Nephron (organoid): ENCODE results near the gene AK9.
A peak's percentile ranks its signal among the peaks of the same experiment; 100 is the strongest.

Experiments
- H3K27ac Mint-ChIP-seq, 3 experiments: 2 replicates each; pipeline ENCODE4 v1.8.0; 2020; ENCODE audit warnings: mixed read lengths in 3 of 3, mild to moderate bottlenecking in 2 of 3, moderate library complexity in 1 of 3
- H3K27me3 Mint-ChIP-seq: 2 replicates; pipeline ENCODE4 v1.8.0; 2021; ENCODE audit warnings: low read depth, mild to moderate bottlenecking, moderate library complexity, mixed read lengths
- H3K36me3 Mint-ChIP-seq: 2 replicates; pipeline ENCODE4 v1.8.0; 2020; ENCODE audit warnings: low read depth, mixed read lengths
- H3K4me1 Mint-ChIP-seq: 2 replicates; pipeline ENCODE4 v1.8.0; 2020; ENCODE audit warnings: mixed read lengths
- H3K4me3 Mint-ChIP-seq, 3 experiments: 2 replicates each; pipeline ENCODE4 v1.8.0; 2020; ENCODE audit warnings: mild to moderate bottlenecking in 3 of 3, mixed read lengths in 3 of 3, moderate library complexity in 2 of 3
- H3K9me3 Mint-ChIP-seq: 2 replicates; pipeline ENCODE4 v1.8.0; 2020; ENCODE audit warnings: mixed read lengths
- CTCF ChIP-seq, 3 experiments: fragments of 200-600 bp; sonication (generic); IDR thresholded peaks; one replicate each; pipeline ENCODE4 v1.5.0; 2021; ENCODE audit warnings: antibody characterized with exemption in 3 of 3; ENCODE audit not compliant: unreplicated experiment in 3 of 3

Gene AK9

GRCh38 chr6:109453594-109454495 is 237.2 kb downstream of the AK9 start:
- TF ChIP-seq CTCF (IDR thresholded peaks at IDR 0.05; ENCODE audit: unreplicated experiment in 3 of 3) = no peak
- Mint-ChIP-seq H3K27me3 (peaks cover 14% of the 10 kb centered on the region), H3K27ac (peak overlapping the region; percentile 70 to 85 (median 72)), H3K9me3 (no peaks in the 10 kb centered on the region), H3K4me1 (peaks cover 29% of the 10 kb centered on the region), H3K4me3 (peak overlapping the region; percentile 79 to 97 (median 97)), H3K36me3 (peaks cover 7% of the 10 kb centered on the region)

GRCh38 chr6:109453156-109453555 is 237.8 kb downstream of the AK9 start:
- H3K27me3 Mint-ChIP-seq = peaks cover 14% of the 10 kb centered on the region
- H3K9me3 Mint-ChIP-seq = no peaks in the 10 kb centered on the region
- TF ChIP-seq CTCF (IDR thresholded peaks at IDR 0.05; ENCODE audit: unreplicated experiment in 3 of 3) = no peak
- H3K4me1 Mint-ChIP-seq = peaks cover 29% of the 10 kb centered on the region
- peaks cover 7% of the 10 kb centered on the region for H3K36me3 Mint-ChIP-seq
- no peak overlapping the region for H3K27ac Mint-ChIP-seq
- H3K4me3 Mint-ChIP-seq = peak overlapping the region; percentile 40 to 97 (median 54)

- H3K27ac Mint-ChIP-seq = no peak overlapping the region
- H3K36me3 Mint-ChIP-seq = peaks cover 7% of the 10 kb centered on the region
- peak overlapping the region; percentile 7 to 56 (median 43) for H3K4me3 Mint-ChIP-seq
- H3K4me1 Mint-ChIP-seq = peaks cover 25% of the 10 kb centered on the region
- peaks cover 10% of the 10 kb centered on the region for H3K27me3 Mint-ChIP-seq
- no peaks in the 10 kb centered on the region for H3K9me3 Mint-ChIP-seq
- no peak for TF ChIP-seq CTCF (IDR thresholded peaks at IDR 0.05; ENCODE audit: unreplicated experiment in 3 of 3)
Observed at GRCh38 chr6:109452181-109452580, 238.8 kb downstream of the AK9 start.

- Mint-ChIP-seq H3K27ac (no peak overlapping the region), H3K4me1 (peaks cover 19% of the 10 kb centered on the region), H3K4me3 (peak overlapping the region in 1 of 3 experiments; percentile 14), H3K9me3 (no peaks in the 10 kb centered on the region), H3K36me3 (peaks cover 7% of the 10 kb centered on the region), H3K27me3 (peaks cover 4% of the 10 kb centered on the region)
- no peak for TF ChIP-seq CTCF (IDR thresholded peaks at IDR 0.05; ENCODE audit: unreplicated experiment in 3 of 3)
Observed at GRCh38 chr6:109451376-109451775, 239.6 kb downstream of the AK9 start.

- H3K9me3 Mint-ChIP-seq = no peaks in the 10 kb centered on the region
Observed at GRCh38 chr6:109450801-109451200, 240.2 kb downstream of the AK9 start.

More at GRCh38 chr6:109450801-109451200, 240.2 kb downstream of the AK9 start:
- Mint-ChIP-seq H3K4me3 (peak overlapping the region in 1 of 3 experiments; percentile 31), H3K27ac (no peak overlapping the region), H3K4me1 (peaks cover 19% of the 10 kb centered on the region), H3K36me3 (peaks cover 8% of the 10 kb centered on the region), H3K27me3 (peaks cover 3% of the 10 kb centered on the region)
- no peak for TF ChIP-seq CTCF (IDR thresholded peaks at IDR 0.05; ENCODE audit: unreplicated experiment in 3 of 3)
